HCT116 (cell line): ENCODE results near the gene MAP1LC3B2. TPM values are rescaled to one million over a fixed set of nuclear protein-coding genes. Genes with fewer than 3 reads are reported as not detected.

Source experiments
- ATAC-seq: fragments of 200-7000 bp; cut with Tn5 transposase; 2 replicates; pipeline ENCODE4 v1.9.1; 2020; ENCODE audit warnings: mild to moderate bottlenecking, moderate library complexity
- BruUV-seq: library from RNA; stranded (reverse); fragments of 400-500 nt; replicated peaks from 2 replicates; lab custom pipeline; 2021; lab: Mats Ljungman, UMichigan
- CTCF ChIA-PET: fragments of 300-600 bp; sonication (Branson Sonifier 250); formaldehyde crosslinking; loops from one replicate; lab custom pipeline; 2021; ENCODE audit warnings: antibody characterized with exemption; lab: Charles Lee
- POLR2A ChIA-PET: fragments of 300-600, 350-600 bp; sonication (Branson Sonifier 250); formaldehyde crosslinking; loops from one replicate; lab custom pipeline; 2021; ENCODE audit warnings: antibody characterized with exemption; lab: Charles Lee
- RAD21 ChIA-PET, 2 experiments: fragments of 300-600 bp; sonication (Branson Sonifier 250); formaldehyde crosslinking; loops; one replicate each; lab custom pipeline; 2023; ENCODE audit warnings: low total read pairs in 2 of 2; ENCODE audit not compliant: uncharacterized antibody in 2 of 2, unreplicated experiment in 2 of 2, low non-redundant PET in 1 of 2; lab: Charles Lee
- DNase-seq: peaks from one replicate; pipeline ENCODE4 v3.0.0-alpha.2; 2010; ENCODE audit warnings: low read depth, low spot score
- H2AFZ ChIP-seq: fragments of 200-600 bp; shearing (Covaris generic), sonication (generic); 2 replicates; pipeline ENCODE4 v1.6.1; 2017; ENCODE audit warnings: low read depth, mixed run types, mixed read lengths, antibody characterized with exemption, low read length; ENCODE audit not compliant: poor library complexity, severe bottlenecking
- H3K27ac ChIP-seq: 2 replicates; pipeline ENCODE4 v1.5.1; 2012; ENCODE audit warnings: low read depth, low read length
- H3K27me3 ChIP-seq: fragments of 200-600 bp; sonication (generic); 2 replicates; pipeline ENCODE4 v1.6.1; 2016; ENCODE audit warnings: mixed run types, low read length, mixed read lengths; ENCODE audit not compliant: insufficient read depth
- H3K36me3 ChIP-seq, 2 experiments: fragments of 200-500 bp in 1 of 2; fragments of 200-600 bp in 1 of 2; sonication (Bioruptor generic) in 1 of 2; sonication (generic) in 1 of 2; 2 replicates each; pipeline versions ENCODE4 v1.5.1 to v1.6.1; 2014 to 2016; ENCODE audit warnings: low read length in 2 of 2, inconsistent platforms in 1 of 2, mixed read lengths in 1 of 2, mixed run types in 1 of 2; ENCODE audit not compliant: insufficient read depth in 2 of 2, control insufficient read depth in 1 of 2
- H3K4me1 ChIP-seq, 2 experiments: fragments of 200-600 bp in 1 of 2; sonication (generic) in 1 of 2; 2 replicates each; pipeline versions ENCODE4 v1.5.1 to v1.6.1; 2012 to 2017; ENCODE audit warnings: low read length in 2 of 2, inconsistent platforms in 1 of 2, mild to moderate bottlenecking in 1 of 2, mixed read lengths in 1 of 2, mixed run types in 1 of 2, moderate library complexity in 1 of 2; ENCODE audit not compliant: insufficient read depth in 2 of 2, control insufficient read depth in 1 of 2
- H3K4me2 ChIP-seq: fragments of 200-600 bp; sonication (generic); 2 replicates; pipeline ENCODE4 v1.6.1; 2017; ENCODE audit warnings: mixed run types, low read length, mixed read lengths
- H3K4me3 ChIP-seq, 2 experiments: fragments of 200-600 bp in 1 of 2; sonication (generic) in 1 of 2; replicated peaks in 1 of 2; 2 replicates each; pipeline ENCODE4 v1.5.1; 2011 to 2016; ENCODE audit warnings: low read length in 2 of 2, control low read depth in 1 of 2, low read depth in 1 of 2, mild to moderate bottlenecking in 1 of 2, mixed read lengths in 1 of 2, mixed run types in 1 of 2
- H3K79me2 ChIP-seq: fragments of 200-600 bp; sonication (generic); 2 replicates; pipeline ENCODE4 v1.6.1; 2017; ENCODE audit warnings: mild to moderate bottlenecking, mixed run types, low read length, moderate library complexity, mixed read lengths; ENCODE audit not compliant: insufficient read depth
- H3K9ac ChIP-seq: fragments of 200-600 bp; sonication (generic); 2 replicates; pipeline ENCODE4 v1.6.1; 2016; ENCODE audit warnings: low read length, mixed read lengths
- H3K9me2 ChIP-seq: fragments of 200-600 bp; sonication (generic), shearing (Covaris generic); 2 replicates; pipeline ENCODE4 v1.6.1; 2017; ENCODE audit warnings: mixed run types, mild to moderate bottlenecking, moderate library complexity; ENCODE audit not compliant: insufficient read depth
- H3K9me3 ChIP-seq, 2 experiments: fragments of 200-500 bp in 1 of 2; fragments of 200-600 bp in 1 of 2; sonication (Bioruptor generic) in 1 of 2; sonication (generic) in 1 of 2; 2 replicates each; pipeline ENCODE4 v1.6.1; 2014 to 2017; ENCODE audit warnings: low read length in 2 of 2, mixed read lengths in 2 of 2, inconsistent platforms in 1 of 2, low read depth in 1 of 2, mild to moderate bottlenecking in 1 of 2, mixed run types in 1 of 2, moderate library complexity in 1 of 2; ENCODE audit not compliant: control insufficient read depth in 1 of 2, insufficient read depth in 1 of 2
- H4K20me1 ChIP-seq: fragments of 200-600 bp; sonication (generic), shearing (Covaris generic); 2 replicates; pipeline ENCODE4 v1.6.1; 2017; ENCODE audit warnings: mixed run types, mild to moderate bottlenecking, moderate library complexity; ENCODE audit not compliant: insufficient read depth
- CBX3 ChIP-seq: IDR thresholded peaks from 2 replicates; pipeline ENCODE4 v1.6.1; 2012; ENCODE audit warnings: low read depth
- ELF1 ChIP-seq: IDR thresholded peaks from 2 replicates; pipeline ENCODE4 v1.6.1; 2012; ENCODE audit warnings: low read depth, borderline replicate concordance
- EZH2 ChIP-seq: fragments of 200-600 bp; sonication (generic); IDR thresholded peaks from 2 replicates; pipeline ENCODE4 v1.6.1; 2017; ENCODE audit warnings: antibody characterized with exemption, mixed run types
- POLR2AphosphoS5 ChIP-seq: IDR thresholded peaks from 2 replicates; pipeline ENCODE4 v1.6.1; 2011; ENCODE audit warnings: mild to moderate bottlenecking, low read depth, low read length, moderate library complexity
- SRF ChIP-seq: IDR thresholded peaks from 2 replicates; pipeline ENCODE4 v1.6.1; 2012; ENCODE audit warnings: low read depth
- ZFX ChIP-seq: fragments of 450-650 bp; IDR thresholded peaks from 2 replicates; pipeline ENCODE4 v1.6.1; 2017
- intact Hi-C: fragments of 100-400 bp; cut with micrococcal nuclease; formaldehyde crosslinking; loops from 2 replicates; pipeline ENCODE4 v1.10.0; 2022
- total RNA-seq: library from RNA; stranded (reverse); gene quantifications from one replicate; pipeline ENCODE4 v1.2.1, GENCODE V29; 2021; ENCODE audit not compliant: unreplicated experiment
- TF ChIP-seq, protein P1 (sequence below): IDR thresholded peaks from 2 replicates; pipeline ENCODE4 v1.6.1; 2012
- TF ChIP-seq, protein P2 (sequence below), 3 experiments: fragments of 200-600 bp in 1 of 3; sonication (generic) in 1 of 3; IDR thresholded peaks in 2 of 3; conservative IDR thresholded peaks in 1 of 3; 2 replicates each; pipeline ENCODE4 v1.5.1; 2012 to 2017; ENCODE audit warnings: low read depth in 2 of 3, low read length in 2 of 3, antibody characterized with exemption in 1 of 3, borderline replicate concordance in 1 of 3, control low read depth in 1 of 3, mild to moderate bottlenecking in 1 of 3, mixed read lengths in 1 of 3, mixed run types in 1 of 3, moderate library complexity in 1 of 3; ENCODE audit not compliant: insufficient read depth in 1 of 3

The MAP1LC3B2 gene
- total RNA-seq, 1 experiment from 2014 or later, result 4.7 TPM

- CTCF ChIA-PET, result interaction anchor here (2.3 kb wide), 1 partner anchor 10 kb away, joined by 9 read pairs; no protein-coding TSS in a partner anchor
- no peak for DNase-seq
Measured at GRCh38 chr12:116620124-116620491, 60.9 kb downstream of the MAP1LC3B2 start.

More at GRCh38 chr12:116620124-116620491, 60.9 kb downstream of the MAP1LC3B2 start:
- Histone ChIP-seq H3K36me3 (no peaks in the 10 kb centered on the region), H3K4me1 (peaks cover 0 to 16% of the 10 kb centered on the region in 2 experiments; a peak in 1 of 4 replicates), H3K27ac (no peak overlapping the region), H3K9me2 (no peaks in the 10 kb centered on the region), H3K9me3 (peaks cover 0 to 25% of the 10 kb centered on the region in 2 experiments; a peak in 2 of 4 replicates), H3K9ac (no peak overlapping the region)
- BruUV-seq, result no TSS peak
- RAD21 ChIA-PET, result no interaction called here
- POLR2A ChIA-PET, result no interaction called here
- TF ChIP-seq CBX3 (no peak), SRF (no peak), ZFX (no peak), EZH2 (no peak), ELF1 (no peak), POLR2AphosphoS5 (no peak)
- TF ChIP-seq, protein P1, sequence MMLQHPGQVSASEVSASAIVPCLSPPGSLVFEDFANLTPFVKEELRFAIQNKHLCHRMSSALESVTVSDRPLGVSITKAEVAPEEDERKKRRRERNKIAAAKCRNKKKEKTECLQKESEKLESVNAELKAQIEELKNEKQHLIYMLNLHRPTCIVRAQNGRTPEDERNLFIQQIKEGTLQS, result no peak
- TF ChIP-seq, protein P2, sequence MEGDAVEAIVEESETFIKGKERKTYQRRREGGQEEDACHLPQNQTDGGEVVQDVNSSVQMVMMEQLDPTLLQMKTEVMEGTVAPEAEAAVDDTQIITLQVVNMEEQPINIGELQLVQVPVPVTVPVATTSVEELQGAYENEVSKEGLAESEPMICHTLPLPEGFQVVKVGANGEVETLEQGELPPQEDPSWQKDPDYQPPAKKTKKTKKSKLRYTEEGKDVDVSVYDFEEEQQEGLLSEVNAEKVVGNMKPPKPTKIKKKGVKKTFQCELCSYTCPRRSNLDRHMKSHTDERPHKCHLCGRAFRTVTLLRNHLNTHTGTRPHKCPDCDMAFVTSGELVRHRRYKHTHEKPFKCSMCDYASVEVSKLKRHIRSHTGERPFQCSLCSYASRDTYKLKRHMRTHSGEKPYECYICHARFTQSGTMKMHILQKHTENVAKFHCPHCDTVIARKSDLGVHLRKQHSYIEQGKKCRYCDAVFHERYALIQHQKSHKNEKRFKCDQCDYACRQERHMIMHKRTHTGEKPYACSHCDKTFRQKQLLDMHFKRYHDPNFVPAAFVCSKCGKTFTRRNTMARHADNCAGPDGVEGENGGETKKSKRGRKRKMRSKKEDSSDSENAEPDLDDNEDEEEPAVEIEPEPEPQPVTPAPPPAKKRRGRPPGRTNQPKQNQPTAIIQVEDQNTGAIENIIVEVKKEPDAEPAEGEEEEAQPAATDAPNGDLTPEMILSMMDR (IDR thresholded peaks at IDR 0.05 in 2 of 3, conservative IDR thresholded peaks at IDR 0.05 in 1 of 3; ENCODE audit: borderline replicate concordance in 1 of 3, insufficient read depth in 1 of 3, low read depth in 2 of 3, low read length in 2 of 3), result no peak
- TF ChIP-seq, all 23 proteins: peak for 0
- Histone ChIP-seq H3K4me2 (peak overlapping the region; percentile 12; the same call in 1 of the 2 replicates), H4K20me1 (no peaks in the 10 kb centered on the region), H3K27me3 (no peaks in the 10 kb centered on the region), H2AFZ (no peak overlapping the region), H3K4me3 (no peak overlapping the region), H3K79me2 (no peaks in the 10 kb centered on the region)
- intact Hi-C loops, result no loop called here
- ATAC-seq, result no peak
